Gastroesophageal sphincter (tissue), 4 donors: Measurements from ENCODE around the gene PUS3. TPM values are rescaled to one million over a fixed set of nuclear protein-coding genes. Genes with fewer than 3 reads are reported as not detected.

Experiments used
- ATAC-seq: fragments of 150-250 bp; one replicate; pipeline ENCODE4 v1.9.1; 2016; ENCODE audit warnings: mild to moderate bottlenecking, moderate library complexity
- H3K27ac ChIP-seq, 4 donors: fragments of 200-600 bp; sonication (generic) in 3 of 4; 1 replicate in 3 of 4; 2 replicates in 1 of 4; pipeline ENCODE4 v1.5.1; 2016 to 2019
- H3K27me3 ChIP-seq: fragments of 200-600 bp; sonication (generic); one replicate; pipeline ENCODE4 v1.5.1; 2019
- H3K36me3 ChIP-seq, 2 donors: fragments of 200-600 bp; sonication (generic); one replicate each; pipeline ENCODE4 v1.5.1; 2019; ENCODE audit warnings: control low read depth in 1 of 2
- H3K4me1 ChIP-seq, 3 donors: fragments of 200-600 bp; sonication (generic); 1 replicate in 2 of 3; 2 replicates in 1 of 3; pipeline ENCODE4 v1.5.1; 2016 to 2019; ENCODE audit warnings: control low read depth in 2 of 3
- H3K4me3 ChIP-seq, 2 donors: fragments of 200-600 bp; sonication (generic); one replicate each; pipeline ENCODE4 v1.5.1; 2019; ENCODE audit warnings: mild to moderate bottlenecking in 1 of 2, moderate library complexity in 1 of 2
- H3K9me3 ChIP-seq, 3 donors: fragments of 200-600 bp; sonication (generic); one replicate each; pipeline ENCODE4 v1.5.1; 2017 to 2019; ENCODE audit warnings: control low read depth in 2 of 3
- CTCF ChIP-seq, 4 experiments: fragments of 200-600 bp in 2 of 4; fragments of 450-650 bp in 2 of 4; sonication (generic) in 1 of 4; IDR thresholded peaks; one replicate each; pipeline ENCODE4 v1.5.1; 2017 to 2019; ENCODE audit warnings: antibody characterized with exemption in 4 of 4, mild to moderate bottlenecking in 2 of 4, moderate library complexity in 2 of 4
- EP300 ChIP-seq: sonication (generic); formaldehyde crosslinking; IDR thresholded peaks from one replicate; pipeline ENCODE4 v1.6.1; 2017; ENCODE audit warnings: antibody characterized with exemption, mild to moderate bottlenecking
- POLR2A ChIP-seq, 2 donors: fragments of 450-650 bp; IDR thresholded peaks; one replicate each; pipeline ENCODE4 v1.6.1; 2017; ENCODE audit warnings: antibody characterized with exemption in 2 of 2, mild to moderate bottlenecking in 2 of 2, moderate library complexity in 1 of 2
- POLR2AphosphoS5 ChIP-seq: sonication (generic); formaldehyde crosslinking; IDR thresholded peaks from one replicate; pipeline ENCODE4 v1.6.1; 2017; ENCODE audit warnings: antibody characterized with exemption
- WGBS, 2 donors: methylation state at CpG; one replicate each; pipeline ENCODE4 v1.1.5; 2018; ENCODE audit warnings: low coverage in 1 of 2; 5-methylcytosine and 5-hydroxymethylcytosine counted together
- total RNA-seq, 4 donors: library from RNA; depleted of rRNA; stranded (reverse); fragments of >200 nt; gene quantifications; one replicate each; pipeline ENCODE4 v1.1.0, GENCODE V29; 2016

The PUS3 gene
- total RNA-seq, 4 donors from 2014 or later = 7.8 to 15.9 (median 9.1) TPM

- Histone ChIP-seq H3K4me1 (peaks cover 0 to 33% (median 21%) of the 10 kb centered on the region in 3 donors), H3K27me3 (no peaks in the 10 kb centered on the region), H3K4me3 (no peak overlapping the region), H3K27ac (peak overlapping the region in 1 of 4 donors; percentile 69), H3K9me3 (no peaks in the 10 kb centered on the region), H3K36me3 (no peaks in the 10 kb centered on the region)
- WGBS, 2 donors = 100% methylated on average over 3 of the region's 11 CpGs; no CpG with 5 or more reads in 1 of the 2 donors
- no peak for ATAC-seq
- no peak for TF ChIP-seq POLR2AphosphoS5
- no peak for TF ChIP-seq POLR2A (IDR thresholded peaks at IDR 0.05)
- no peak for TF ChIP-seq EP300
- no peak for TF ChIP-seq CTCF (IDR thresholded peaks at IDR 0.05)
Measured at GRCh38 chr11:125950178-125950490, 47.1 kb upstream of the PUS3 start.

GRCh38 chr11:125949271-125950177 is 46.5 kb upstream of the PUS3 start:
- WGBS, 2 donors = 93 to 95% methylated on average over 15 to 16 of the region's 22 CpGs
- Histone ChIP-seq H3K9me3 (no peaks in the 10 kb centered on the region), H3K36me3 (no peaks in the 10 kb centered on the region), H3K27ac (no peak overlapping the region), H3K4me1 (peaks cover 0 to 33% (median 21%) of the 10 kb centered on the region in 3 donors), H3K4me3 (no peak overlapping the region), H3K27me3 (no peaks in the 10 kb centered on the region)
- ATAC-seq = no peak
- TF ChIP-seq POLR2A (IDR thresholded peaks at IDR 0.05) (no peak), CTCF (IDR thresholded peaks at IDR 0.05) (no peak), POLR2AphosphoS5 (no peak), EP300 (no peak)

GRCh38 chr11:125948278-125949051 is 45.5 kb upstream of the PUS3 start:
- 81 to 89% methylated on average over 7 to 9 of the region's 23 CpGs for WGBS, 2 donors
- no peak overlapping the region for H3K27ac ChIP-seq
- no peaks in the 10 kb centered on the region for H3K36me3 ChIP-seq
- no peak overlapping the region for H3K4me3 ChIP-seq
- peak; percentile 17 for ATAC-seq
- TF ChIP-seq POLR2AphosphoS5 = no peak
- no peak for TF ChIP-seq EP300
- no peak for TF ChIP-seq CTCF (IDR thresholded peaks at IDR 0.05)
- TF ChIP-seq POLR2A (IDR thresholded peaks at IDR 0.05) = no peak
- peaks cover 0 to 31% (median 20%) of the 10 kb centered on the region in 3 donors for H3K4me1 ChIP-seq
- H3K9me3 ChIP-seq = no peaks in the 10 kb centered on the region
- no peaks in the 10 kb centered on the region for H3K27me3 ChIP-seq

- Histone ChIP-seq H3K4me3 (no peak overlapping the region), H3K9me3 (no peaks in the 10 kb centered on the region), H3K27ac (no peak overlapping the region), H3K4me1 (peaks cover 0 to 23% (median 15%) of the 10 kb centered on the region in 3 donors), H3K27me3 (no peaks in the 10 kb centered on the region), H3K36me3 (no peaks in the 10 kb centered on the region)
- TF ChIP-seq POLR2A (IDR thresholded peaks at IDR 0.05) = no peak
- TF ChIP-seq POLR2AphosphoS5 = no peak
- TF ChIP-seq EP300 = no peak
- TF ChIP-seq CTCF (IDR thresholded peaks at IDR 0.05) = no peak
- WGBS, 2 donors = 100% methylated on average over 1 of the region's 24 CpGs; no CpG with 5 or more reads in 1 of the 2 donors
- ATAC-seq = no peak
Measured at GRCh38 chr11:125947419-125948277, 44.6 kb upstream of the PUS3 start.
